HCT116 (cell line): ENCODE data around the gene PRSS1. TPM values are rescaled to one million over a fixed set of nuclear protein-coding genes. Genes with fewer than 3 reads are reported as not detected.

Experiments used
- ATAC-seq: fragments of 200-7000 bp; cut with Tn5 transposase; 2 replicates; pipeline ENCODE4 v1.9.1; 2020; ENCODE audit warnings: mild to moderate bottlenecking, moderate library complexity
- BruUV-seq: library from RNA; stranded (reverse); fragments of 400-500 nt; replicated peaks from 2 replicates; lab custom pipeline; 2021; lab: Mats Ljungman, UMichigan
- CTCF ChIA-PET: fragments of 300-600 bp; sonication (Branson Sonifier 250); formaldehyde crosslinking; loops from one replicate; lab custom pipeline; 2021; ENCODE audit warnings: antibody characterized with exemption; lab: Charles Lee
- POLR2A ChIA-PET: fragments of 300-600, 350-600 bp; sonication (Branson Sonifier 250); formaldehyde crosslinking; loops from one replicate; lab custom pipeline; 2021; ENCODE audit warnings: antibody characterized with exemption; lab: Charles Lee
- RAD21 ChIA-PET, 2 experiments: fragments of 300-600 bp; sonication (Branson Sonifier 250); formaldehyde crosslinking; loops; one replicate each; lab custom pipeline; 2023; ENCODE audit warnings: low total read pairs in 2 of 2; ENCODE audit not compliant: uncharacterized antibody in 2 of 2, unreplicated experiment in 2 of 2, low non-redundant PET in 1 of 2; lab: Charles Lee
- DNase-seq: peaks from one replicate; pipeline ENCODE4 v3.0.0-alpha.2; 2010; ENCODE audit warnings: low read depth, low spot score
- H2AFZ ChIP-seq: fragments of 200-600 bp; shearing (Covaris generic), sonication (generic); 2 replicates; pipeline ENCODE4 v1.6.1; 2017; ENCODE audit warnings: low read depth, mixed run types, mixed read lengths, antibody characterized with exemption, low read length; ENCODE audit not compliant: poor library complexity, severe bottlenecking
- H3K27ac ChIP-seq: 2 replicates; pipeline ENCODE4 v1.5.1; 2012; ENCODE audit warnings: low read depth, low read length
- H3K27me3 ChIP-seq: fragments of 200-600 bp; sonication (generic); 2 replicates; pipeline ENCODE4 v1.6.1; 2016; ENCODE audit warnings: mixed run types, low read length, mixed read lengths; ENCODE audit not compliant: insufficient read depth
- H3K36me3 ChIP-seq, 2 experiments: fragments of 200-500 bp in 1 of 2; fragments of 200-600 bp in 1 of 2; sonication (Bioruptor generic) in 1 of 2; sonication (generic) in 1 of 2; 2 replicates each; pipeline versions ENCODE4 v1.5.1 to v1.6.1; 2014 to 2016; ENCODE audit warnings: low read length in 2 of 2, inconsistent platforms in 1 of 2, mixed read lengths in 1 of 2, mixed run types in 1 of 2; ENCODE audit not compliant: insufficient read depth in 2 of 2, control insufficient read depth in 1 of 2
- H3K4me1 ChIP-seq, 2 experiments: fragments of 200-600 bp in 1 of 2; sonication (generic) in 1 of 2; 2 replicates each; pipeline versions ENCODE4 v1.5.1 to v1.6.1; 2012 to 2017; ENCODE audit warnings: low read length in 2 of 2, inconsistent platforms in 1 of 2, mild to moderate bottlenecking in 1 of 2, mixed read lengths in 1 of 2, mixed run types in 1 of 2, moderate library complexity in 1 of 2; ENCODE audit not compliant: insufficient read depth in 2 of 2, control insufficient read depth in 1 of 2
- H3K4me2 ChIP-seq: fragments of 200-600 bp; sonication (generic); 2 replicates; pipeline ENCODE4 v1.6.1; 2017; ENCODE audit warnings: mixed run types, low read length, mixed read lengths
- H3K4me3 ChIP-seq, 2 experiments: fragments of 200-600 bp in 1 of 2; sonication (generic) in 1 of 2; replicated peaks in 1 of 2; 2 replicates each; pipeline ENCODE4 v1.5.1; 2011 to 2016; ENCODE audit warnings: low read length in 2 of 2, control low read depth in 1 of 2, low read depth in 1 of 2, mild to moderate bottlenecking in 1 of 2, mixed read lengths in 1 of 2, mixed run types in 1 of 2
- H3K79me2 ChIP-seq: fragments of 200-600 bp; sonication (generic); 2 replicates; pipeline ENCODE4 v1.6.1; 2017; ENCODE audit warnings: mild to moderate bottlenecking, mixed run types, low read length, moderate library complexity, mixed read lengths; ENCODE audit not compliant: insufficient read depth
- H3K9ac ChIP-seq: fragments of 200-600 bp; sonication (generic); 2 replicates; pipeline ENCODE4 v1.6.1; 2016; ENCODE audit warnings: low read length, mixed read lengths
- H3K9me2 ChIP-seq: fragments of 200-600 bp; sonication (generic), shearing (Covaris generic); 2 replicates; pipeline ENCODE4 v1.6.1; 2017; ENCODE audit warnings: mixed run types, mild to moderate bottlenecking, moderate library complexity; ENCODE audit not compliant: insufficient read depth
- H3K9me3 ChIP-seq, 2 experiments: fragments of 200-500 bp in 1 of 2; fragments of 200-600 bp in 1 of 2; sonication (Bioruptor generic) in 1 of 2; sonication (generic) in 1 of 2; 2 replicates each; pipeline ENCODE4 v1.6.1; 2014 to 2017; ENCODE audit warnings: low read length in 2 of 2, mixed read lengths in 2 of 2, inconsistent platforms in 1 of 2, low read depth in 1 of 2, mild to moderate bottlenecking in 1 of 2, mixed run types in 1 of 2, moderate library complexity in 1 of 2; ENCODE audit not compliant: control insufficient read depth in 1 of 2, insufficient read depth in 1 of 2
- H4K20me1 ChIP-seq: fragments of 200-600 bp; sonication (generic), shearing (Covaris generic); 2 replicates; pipeline ENCODE4 v1.6.1; 2017; ENCODE audit warnings: mixed run types, mild to moderate bottlenecking, moderate library complexity; ENCODE audit not compliant: insufficient read depth
- CBX3 ChIP-seq: IDR thresholded peaks from 2 replicates; pipeline ENCODE4 v1.6.1; 2012; ENCODE audit warnings: low read depth
- EGR1 ChIP-seq: IDR thresholded peaks from 2 replicates; pipeline ENCODE4 v1.6.1; 2012; ENCODE audit warnings: low read depth
- ELF1 ChIP-seq: IDR thresholded peaks from 2 replicates; pipeline ENCODE4 v1.6.1; 2012; ENCODE audit warnings: low read depth, borderline replicate concordance
- EZH2 ChIP-seq: fragments of 200-600 bp; sonication (generic); IDR thresholded peaks from 2 replicates; pipeline ENCODE4 v1.6.1; 2017; ENCODE audit warnings: antibody characterized with exemption, mixed run types
- POLR2A ChIP-seq: IDR thresholded peaks from 2 replicates; pipeline ENCODE4 v1.7.0; 2011; ENCODE audit warnings: borderline replicate concordance; ENCODE audit not compliant: insufficient read depth, insufficient read length; ENCODE audit errors: extremely low read depth
- POLR2AphosphoS5 ChIP-seq: IDR thresholded peaks from 2 replicates; pipeline ENCODE4 v1.6.1; 2011; ENCODE audit warnings: mild to moderate bottlenecking, low read depth, low read length, moderate library complexity
- SIN3A ChIP-seq: IDR thresholded peaks from 2 replicates; pipeline ENCODE4 v1.6.1; 2012; ENCODE audit warnings: low read depth
- SRF ChIP-seq: IDR thresholded peaks from 2 replicates; pipeline ENCODE4 v1.6.1; 2012; ENCODE audit warnings: low read depth
- YY1 ChIP-seq: IDR thresholded peaks from 2 replicates; pipeline ENCODE4 v1.6.1; 2011; ENCODE audit warnings: low read length, low read depth, moderate library complexity, mild to moderate bottlenecking; ENCODE audit not compliant: insufficient replicate concordance; ENCODE audit errors: extremely low read depth
- ZNF274 ChIP-seq: fragments of 200-500 bp; sonication (Bioruptor generic); IDR thresholded peaks from 2 replicates; pipeline ENCODE4 v1.6.1; 2014; ENCODE audit warnings: mild to moderate bottlenecking, low read depth, low read length, inconsistent platforms
- intact Hi-C: fragments of 100-400 bp; cut with micrococcal nuclease; formaldehyde crosslinking; loops from 2 replicates; pipeline ENCODE4 v1.10.0; 2022
- total RNA-seq: library from RNA; stranded (reverse); gene quantifications from one replicate; pipeline ENCODE4 v1.2.1, GENCODE V29; 2021; ENCODE audit not compliant: unreplicated experiment
- TF ChIP-seq, protein P1 (sequence below): IDR thresholded peaks from 2 replicates; pipeline ENCODE4 v1.6.1; 2012; ENCODE audit warnings: low read depth
- TF ChIP-seq, protein P2 (sequence below): IDR thresholded peaks from 2 replicates; pipeline ENCODE4 v1.6.1; 2012
- TF ChIP-seq, protein P3 (sequence below), 3 experiments: fragments of 200-600 bp in 1 of 3; sonication (generic) in 1 of 3; IDR thresholded peaks in 2 of 3; conservative IDR thresholded peaks in 1 of 3; 2 replicates each; pipeline ENCODE4 v1.5.1; 2012 to 2017; ENCODE audit warnings: low read depth in 2 of 3, low read length in 2 of 3, antibody characterized with exemption in 1 of 3, borderline replicate concordance in 1 of 3, control low read depth in 1 of 3, mild to moderate bottlenecking in 1 of 3, mixed read lengths in 1 of 3, mixed run types in 1 of 3, moderate library complexity in 1 of 3; ENCODE audit not compliant: insufficient read depth in 1 of 3

The PRSS1 gene
- total RNA-seq, 1 experiment from 2014 or later: 14.6 TPM

DNA sequence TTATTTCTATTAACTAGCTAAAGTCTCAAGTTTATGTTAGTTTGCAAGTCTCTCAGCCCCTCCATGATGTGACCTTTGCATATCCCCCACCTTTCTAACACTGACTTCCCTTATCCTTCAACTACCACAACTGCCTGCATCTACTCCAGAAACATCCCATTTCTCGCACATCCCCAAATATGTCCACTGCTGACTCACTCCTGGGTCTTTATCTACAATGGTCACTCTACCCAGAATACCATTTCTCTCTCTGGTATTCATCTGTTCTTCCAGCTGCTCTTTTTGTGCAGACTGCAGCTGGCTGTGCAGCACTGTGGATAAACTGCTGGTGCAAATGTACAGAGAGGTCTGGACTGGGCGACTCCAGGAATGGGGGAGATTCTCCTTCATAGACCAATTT lies 32.7 kb upstream of the PRSS1 start (continued):
- TF ChIP-seq YY1 (no peak), ELF1 (no peak), SIN3A (no peak)

DNA sequence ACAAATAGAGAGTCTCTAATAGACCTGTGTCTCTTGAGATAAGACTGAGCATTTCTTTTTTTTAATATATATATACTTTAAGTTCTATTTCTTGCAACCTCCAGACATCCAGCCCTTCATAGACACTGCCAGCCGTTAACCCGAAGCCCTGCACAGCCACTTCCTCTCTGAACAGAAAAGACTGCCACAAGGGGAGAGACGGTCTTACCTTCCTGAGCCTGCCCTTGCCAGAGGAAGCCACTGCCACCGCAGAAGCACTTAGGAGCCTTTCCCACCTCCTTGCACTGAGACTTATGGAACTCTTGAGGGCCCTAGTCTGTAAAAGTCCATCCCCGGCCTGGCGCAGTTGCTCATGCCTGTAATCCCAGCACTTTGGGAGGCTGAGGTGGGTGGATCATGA lies 31.8 kb upstream of the PRSS1 start:
- no peaks in the 10 kb centered on the region for H3K36me3 ChIP-seq
- no peaks in the 10 kb centered on the region for H3K79me2 ChIP-seq
- no peak overlapping the region for H3K27ac ChIP-seq
- ATAC-seq (no peak), DNase-seq (no peak)
- no peak overlapping the region for H3K4me3 ChIP-seq
- ChIA-PET CTCF (no interaction called here), POLR2A (no interaction called here), RAD21 (no interaction called here)
- H2AFZ ChIP-seq: no peak overlapping the region
- TF ChIP-seq ELF1: no peak
- TF ChIP-seq ZNF274: no peak
- TF ChIP-seq POLR2AphosphoS5: no peak
- no peak for TF ChIP-seq CBX3
- TF ChIP-seq SRF: no peak
- TF ChIP-seq EGR1: no peak
- TF ChIP-seq, protein P1, sequence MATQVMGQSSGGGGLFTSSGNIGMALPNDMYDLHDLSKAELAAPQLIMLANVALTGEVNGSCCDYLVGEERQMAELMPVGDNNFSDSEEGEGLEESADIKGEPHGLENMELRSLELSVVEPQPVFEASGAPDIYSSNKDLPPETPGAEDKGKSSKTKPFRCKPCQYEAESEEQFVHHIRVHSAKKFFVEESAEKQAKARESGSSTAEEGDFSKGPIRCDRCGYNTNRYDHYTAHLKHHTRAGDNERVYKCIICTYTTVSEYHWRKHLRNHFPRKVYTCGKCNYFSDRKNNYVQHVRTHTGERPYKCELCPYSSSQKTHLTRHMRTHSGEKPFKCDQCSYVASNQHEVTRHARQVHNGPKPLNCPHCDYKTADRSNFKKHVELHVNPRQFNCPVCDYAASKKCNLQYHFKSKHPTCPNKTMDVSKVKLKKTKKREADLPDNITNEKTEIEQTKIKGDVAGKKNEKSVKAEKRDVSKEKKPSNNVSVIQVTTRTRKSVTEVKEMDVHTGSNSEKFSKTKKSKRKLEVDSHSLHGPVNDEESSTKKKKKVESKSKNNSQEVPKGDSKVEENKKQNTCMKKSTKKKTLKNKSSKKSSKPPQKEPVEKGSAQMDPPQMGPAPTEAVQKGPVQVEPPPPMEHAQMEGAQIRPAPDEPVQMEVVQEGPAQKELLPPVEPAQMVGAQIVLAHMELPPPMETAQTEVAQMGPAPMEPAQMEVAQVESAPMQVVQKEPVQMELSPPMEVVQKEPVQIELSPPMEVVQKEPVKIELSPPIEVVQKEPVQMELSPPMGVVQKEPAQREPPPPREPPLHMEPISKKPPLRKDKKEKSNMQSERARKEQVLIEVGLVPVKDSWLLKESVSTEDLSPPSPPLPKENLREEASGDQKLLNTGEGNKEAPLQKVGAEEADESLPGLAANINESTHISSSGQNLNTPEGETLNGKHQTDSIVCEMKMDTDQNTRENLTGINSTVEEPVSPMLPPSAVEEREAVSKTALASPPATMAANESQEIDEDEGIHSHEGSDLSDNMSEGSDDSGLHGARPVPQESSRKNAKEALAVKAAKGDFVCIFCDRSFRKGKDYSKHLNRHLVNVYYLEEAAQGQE: no peak
- TF ChIP-seq POLR2A: no peak
- TF ChIP-seq, protein P2, sequence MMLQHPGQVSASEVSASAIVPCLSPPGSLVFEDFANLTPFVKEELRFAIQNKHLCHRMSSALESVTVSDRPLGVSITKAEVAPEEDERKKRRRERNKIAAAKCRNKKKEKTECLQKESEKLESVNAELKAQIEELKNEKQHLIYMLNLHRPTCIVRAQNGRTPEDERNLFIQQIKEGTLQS: no peak
- TF ChIP-seq, protein P3, sequence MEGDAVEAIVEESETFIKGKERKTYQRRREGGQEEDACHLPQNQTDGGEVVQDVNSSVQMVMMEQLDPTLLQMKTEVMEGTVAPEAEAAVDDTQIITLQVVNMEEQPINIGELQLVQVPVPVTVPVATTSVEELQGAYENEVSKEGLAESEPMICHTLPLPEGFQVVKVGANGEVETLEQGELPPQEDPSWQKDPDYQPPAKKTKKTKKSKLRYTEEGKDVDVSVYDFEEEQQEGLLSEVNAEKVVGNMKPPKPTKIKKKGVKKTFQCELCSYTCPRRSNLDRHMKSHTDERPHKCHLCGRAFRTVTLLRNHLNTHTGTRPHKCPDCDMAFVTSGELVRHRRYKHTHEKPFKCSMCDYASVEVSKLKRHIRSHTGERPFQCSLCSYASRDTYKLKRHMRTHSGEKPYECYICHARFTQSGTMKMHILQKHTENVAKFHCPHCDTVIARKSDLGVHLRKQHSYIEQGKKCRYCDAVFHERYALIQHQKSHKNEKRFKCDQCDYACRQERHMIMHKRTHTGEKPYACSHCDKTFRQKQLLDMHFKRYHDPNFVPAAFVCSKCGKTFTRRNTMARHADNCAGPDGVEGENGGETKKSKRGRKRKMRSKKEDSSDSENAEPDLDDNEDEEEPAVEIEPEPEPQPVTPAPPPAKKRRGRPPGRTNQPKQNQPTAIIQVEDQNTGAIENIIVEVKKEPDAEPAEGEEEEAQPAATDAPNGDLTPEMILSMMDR (IDR thresholded peaks at IDR 0.05 in 2 of 3, conservative IDR thresholded peaks at IDR 0.05 in 1 of 3; ENCODE audit: borderline replicate concordance in 1 of 3, insufficient read depth in 1 of 3, low read depth in 2 of 3, low read length in 2 of 3): no peak
- no peak for TF ChIP-seq EZH2
- H3K4me2 ChIP-seq: no peak overlapping the region
- no peaks in the 10 kb centered on the region for H3K4me1 ChIP-seq
- no peaks in the 10 kb centered on the region for H4K20me1 ChIP-seq
- no peaks in the 10 kb centered on the region for H3K9me2 ChIP-seq
- peaks cover 11% of the 10 kb centered on the region; the same call in 1 of the 2 replicates for H3K27me3 ChIP-seq
- no TSS peak for BruUV-seq
- no peaks in the 10 kb centered on the region for H3K9me3 ChIP-seq
- no peak overlapping the region for H3K9ac ChIP-seq
- intact Hi-C loops: no loop called here
